Raji (cell line): ENCODE results near the gene SLC23A1.

ENCODE experiments used
- POLR2A ChIP-seq: IDR thresholded peaks from 2 replicates; pipeline ENCODE4 v1.6.1; 2011; ENCODE audit warnings: low read depth, low read length, control low read depth; ENCODE audit not compliant: insufficient read depth

Gene SLC23A1

GRCh38 chr5:139335811-139336210 lies 47.3 kb downstream of the SLC23A1 start:
- no peak for TF ChIP-seq POLR2A
